GM13976 (cell line): Measurements from ENCODE around the gene FBXO21.
"Not testable (repeated sequence)": the region's sequence is repeated elsewhere in the genome, so short reads cannot be mapped to it uniquely, and the experiment has no call there.

Experiments
- DNase-seq: peaks from one replicate; pipeline ENCODE4 v3.0.0; 2012; ENCODE audit warnings: low spot score
- CTCF ChIP-seq: IDR thresholded peaks from 2 replicates; pipeline ENCODE4 v1.5.1; 2012; ENCODE audit warnings: borderline replicate concordance, mild to moderate bottlenecking; ENCODE audit not compliant: insufficient read depth; ENCODE audit errors: extremely low read depth, missing control alignments, control extremely low read depth
- in situ Hi-C: fragments of 300-500 bp; cut with MboI; formaldehyde crosslinking; loops from one replicate; pipeline ENCODE4 v1.12.0; 2022; ENCODE audit warnings: low sequenced_read_pairs, mixed read lengths, inconsistent platforms; ENCODE audit not compliant: unreplicated experiment

FBXO21 gene

GRCh38 chr12:117189725-117190209 lies 503 bp downstream of the FBXO21 start:
- no peak for TF ChIP-seq CTCF
- peak; percentile 59 for DNase-seq
- in situ Hi-C loops, result no loop called here

GRCh38 chr12:117188961-117189724 lies 1.1 kb downstream of the FBXO21 start:
- no peak for DNase-seq
- no peak for TF ChIP-seq CTCF
- in situ Hi-C loops, result no loop called here

GRCh38 chr12:117188121-117188665 lies 2.1 kb downstream of the FBXO21 start:
- no peak for TF ChIP-seq CTCF
- DNase-seq, result no peak
- in situ Hi-C loops, result no loop called here

GRCh38 chr12:117187421-117187820 lies 2.8 kb downstream of the FBXO21 start:
- in situ Hi-C loops, result no loop called here
- DNase-seq, result no peak
- TF ChIP-seq CTCF, result no peak

GRCh38 chr12:117182866-117183265 lies 7.4 kb downstream of the FBXO21 start:
- no peak for DNase-seq
- in situ Hi-C loops, result no loop called here
- no peak for TF ChIP-seq CTCF

GRCh38 chr12:117181468-117181843 lies 8.8 kb downstream of the FBXO21 start:
- in situ Hi-C loops, DNase-seq: not testable (repeated sequence)

- no peak for TF ChIP-seq CTCF
- DNase-seq, result no peak
- in situ Hi-C loops, result no loop called here
Measured at GRCh38 chr12:117180758-117181467, 9.4 kb downstream of the FBXO21 start.
